Ectodermal cell (in vitro differentiated cells): ENCODE measurements around the gene ADCK2.
"Not testable (repeated sequence)": the region's sequence is repeated elsewhere in the genome, so short reads cannot be mapped to it uniquely, and the experiment has no call there.

ENCODE experiments used
- H3K27ac ChIP-seq: 2 replicates; pipeline ENCODE4 v1.7.0; 2013; ENCODE audit warnings: mild to moderate bottlenecking, low read depth, low read length; ENCODE audit not compliant: insufficient read depth, poor library complexity, severe bottlenecking
- H3K27me3 ChIP-seq: 2 replicates; pipeline ENCODE4 v1.7.0; 2013; ENCODE audit warnings: mild to moderate bottlenecking, low read length; ENCODE audit not compliant: insufficient read depth, control insufficient read depth, poor library complexity, severe bottlenecking
- H3K36me3 ChIP-seq: one replicate; pipeline ENCODE4 v1.7.0; 2013; ENCODE audit warnings: low read length; ENCODE audit not compliant: control insufficient read depth, insufficient read depth
- H3K4me1 ChIP-seq: one replicate; pipeline ENCODE4 v1.7.0; 2013; ENCODE audit warnings: low read length; ENCODE audit not compliant: control insufficient read depth, insufficient read depth
- H3K4me3 ChIP-seq: 2 replicates; pipeline ENCODE4 v1.7.0; 2013; ENCODE audit warnings: low read depth, low read length, control low read depth; ENCODE audit not compliant: insufficient read depth
- H3K9me3 ChIP-seq: 2 replicates; pipeline ENCODE4 v1.7.0; 2013; ENCODE audit warnings: mild to moderate bottlenecking, low read length, moderate library complexity; ENCODE audit not compliant: control insufficient read depth
- WGBS, 2 experiments: methylation state at CpG; one replicate each; pipeline ENCODE4 v1.1.7; 2013; ENCODE audit warnings: missing lambda C conversion rate in 2 of 2; 5-methylcytosine and 5-hydroxymethylcytosine counted together

Gene ADCK2

DNA sequence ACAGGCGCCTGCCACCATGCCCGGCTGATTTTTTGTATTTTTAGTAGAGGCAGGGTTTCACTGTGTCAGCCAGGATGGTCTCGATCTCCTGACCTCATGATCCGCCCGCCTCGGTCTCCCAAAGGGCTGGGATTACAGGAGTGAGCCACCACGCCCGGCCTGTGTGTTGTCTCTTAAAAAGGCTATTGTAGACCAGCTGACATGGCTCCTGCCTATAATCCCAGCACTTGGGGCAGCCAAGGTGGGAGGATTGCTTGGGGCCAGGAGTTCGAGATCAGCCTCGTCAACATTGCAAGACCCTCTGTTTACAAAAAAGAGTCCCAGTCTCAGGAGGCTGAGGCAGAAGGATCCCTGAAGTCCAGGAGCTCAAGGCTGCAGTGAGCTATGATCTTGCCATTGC, 21.1 kb downstream of the ADCK2 start:
- not testable (repeated sequence) for H3K9me3 ChIP-seq, H3K4me3 ChIP-seq, H3K36me3 ChIP-seq, H3K27ac ChIP-seq, H3K27me3 ChIP-seq
- H3K4me1 ChIP-seq, result peaks cover 15% of the 10 kb centered on the region
- WGBS, 2 experiments, result 94% methylated on average over 10 of the region's 10 CpGs

DNA sequence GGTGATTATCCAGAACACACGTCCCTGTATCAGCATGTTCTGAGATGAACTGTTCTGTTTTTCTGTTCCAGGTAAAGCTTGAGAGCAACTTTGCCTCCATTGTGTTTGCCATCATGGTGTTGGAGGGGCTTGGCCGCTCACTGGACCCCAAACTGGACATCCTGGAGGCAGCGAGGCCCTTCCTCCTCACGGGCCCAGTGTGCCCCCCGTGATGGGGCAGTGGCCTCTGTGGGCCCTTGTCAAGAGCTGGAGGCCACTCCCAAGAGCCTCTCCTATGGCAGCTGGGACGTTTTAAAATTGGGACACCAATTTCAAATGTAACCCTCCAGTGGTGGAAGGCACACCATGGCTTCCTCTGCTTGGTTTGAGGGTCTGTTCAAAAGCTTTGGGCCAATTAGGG, 21.8 kb downstream of the ADCK2 start:
- Histone ChIP-seq H3K27ac (no peak overlapping the region), H3K4me1 (peaks cover 15% of the 10 kb centered on the region), H3K36me3 (no peaks in the 10 kb centered on the region), H3K9me3 (no peaks in the 10 kb centered on the region), H3K27me3 (no peaks in the 10 kb centered on the region), H3K4me3 (no peak overlapping the region)
- 91 to 92% methylated on average over 6 of the region's 6 CpGs for WGBS, 2 experiments

DNA sequence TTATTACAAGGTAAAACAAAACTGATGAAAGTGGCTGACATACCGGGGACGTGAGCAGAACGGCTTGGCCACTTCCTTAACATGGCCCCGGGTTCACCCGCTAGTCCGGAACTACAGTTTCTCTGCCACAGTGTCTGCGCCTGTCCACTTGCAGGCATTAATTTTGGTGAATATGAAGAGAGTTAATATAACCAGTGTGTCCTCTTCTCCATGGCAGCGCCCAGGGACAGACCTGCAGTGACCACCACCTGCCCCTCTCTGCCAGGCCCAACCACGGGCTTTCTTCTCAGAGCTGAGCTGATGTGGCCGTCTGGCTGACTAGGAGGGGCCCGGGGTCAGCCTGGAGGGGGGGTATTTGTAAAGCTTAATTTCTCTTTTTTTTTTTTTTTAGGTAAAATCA, 22.6 kb downstream of the ADCK2 start:
- Histone ChIP-seq H3K36me3 (no peaks in the 10 kb centered on the region), H3K9me3 (no peaks in the 10 kb centered on the region), H3K27me3 (no peaks in the 10 kb centered on the region), H3K4me1 (peaks cover 15% of the 10 kb centered on the region), H3K4me3 (no peak overlapping the region), H3K27ac (no peak overlapping the region)
- WGBS, 2 experiments, result 94 to 97% methylated on average over 9 to 11 of the region's 11 CpGs

GRCh38 chr7:140696024-140696679, 23.4 kb downstream of the ADCK2 start:
- no peaks in the 10 kb centered on the region for H3K9me3 ChIP-seq
- 39 to 40% methylated on average over 23 of the region's 23 CpGs for WGBS, 2 experiments
- no peaks in the 10 kb centered on the region for H3K27me3 ChIP-seq
- H3K4me3 ChIP-seq, result peak overlapping the region; percentile 84
- H3K36me3 ChIP-seq, result no peaks in the 10 kb centered on the region
- peaks cover 15% of the 10 kb centered on the region for H3K4me1 ChIP-seq
- peak overlapping the region; percentile 75 for H3K27ac ChIP-seq

GRCh38 chr7:140696680-140697446, 24.1 kb downstream of the ADCK2 start, which contains the start of gene NDUFB2:
Gene NDUFB2, plus strand, starts transcription at chr7:140696708. Its CDS starts 37 bp downstream, at chr7:140696745.
- 0 to 1% methylated on average over 82 of the region's 82 CpGs for WGBS, 2 experiments
- Histone ChIP-seq H3K4me3 (peak within 1 kb of the TSS; percentile 84), H3K9me3 (no peaks in the 10 kb centered on the region)

DNA sequence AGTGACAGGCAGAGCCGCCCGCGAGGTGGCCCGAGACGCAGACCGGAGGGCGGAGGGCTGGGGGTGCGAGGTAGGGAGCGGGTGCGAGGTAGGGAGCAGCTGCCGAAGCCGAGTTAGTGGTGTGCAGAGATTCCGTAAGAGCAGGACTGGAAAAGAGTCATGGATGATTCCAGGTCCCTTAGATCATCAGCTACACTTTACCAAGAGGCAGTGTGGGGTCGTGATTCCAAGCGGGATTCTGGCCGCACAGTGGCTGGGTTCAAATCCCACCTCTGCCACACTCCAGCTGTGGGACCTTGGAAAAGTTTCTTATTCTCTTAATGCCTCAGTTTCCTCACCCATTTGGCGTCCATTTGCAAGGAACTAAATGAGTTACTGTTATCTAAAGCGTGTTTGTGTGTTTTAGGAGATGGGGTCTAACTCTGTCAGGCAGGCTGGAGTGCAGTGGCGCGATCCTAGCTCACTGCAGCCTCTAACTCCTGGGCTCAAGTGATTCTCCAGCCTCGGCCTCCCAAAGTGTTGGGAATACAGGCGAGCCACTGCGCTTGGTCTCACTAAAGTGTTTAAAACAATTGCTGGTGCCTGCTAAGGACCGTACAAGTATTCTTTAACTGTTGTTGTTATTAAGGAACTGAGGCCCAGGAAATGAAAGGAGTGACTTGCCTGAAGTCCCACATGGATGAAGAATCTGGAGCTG, 24.9 kb downstream of the ADCK2 start:
- H3K27me3 ChIP-seq, result no peaks in the 10 kb centered on the region
- H3K27ac ChIP-seq, result peak overlapping the region; percentile 1
- WGBS, 2 experiments, result 32 to 33% methylated on average over 24 of the region's 24 CpGs
- no peaks in the 10 kb centered on the region for H3K36me3 ChIP-seq
- peaks cover 15% of the 10 kb centered on the region for H3K4me1 ChIP-seq
- H3K4me3 ChIP-seq, result peak overlapping the region; percentile 84
- no peaks in the 10 kb centered on the region for H3K9me3 ChIP-seq

More at GRCh38 chr7:140696680-140697446, 24.1 kb downstream of the ADCK2 start, which contains the start of gene NDUFB2:
- Histone ChIP-seq H3K4me1 (peaks cover 15% of the 10 kb centered on the region), H3K27me3 (no peaks in the 10 kb centered on the region), H3K27ac (peak within 1 kb of the TSS; percentile 75), H3K36me3 (no peaks in the 10 kb centered on the region)

DNA sequence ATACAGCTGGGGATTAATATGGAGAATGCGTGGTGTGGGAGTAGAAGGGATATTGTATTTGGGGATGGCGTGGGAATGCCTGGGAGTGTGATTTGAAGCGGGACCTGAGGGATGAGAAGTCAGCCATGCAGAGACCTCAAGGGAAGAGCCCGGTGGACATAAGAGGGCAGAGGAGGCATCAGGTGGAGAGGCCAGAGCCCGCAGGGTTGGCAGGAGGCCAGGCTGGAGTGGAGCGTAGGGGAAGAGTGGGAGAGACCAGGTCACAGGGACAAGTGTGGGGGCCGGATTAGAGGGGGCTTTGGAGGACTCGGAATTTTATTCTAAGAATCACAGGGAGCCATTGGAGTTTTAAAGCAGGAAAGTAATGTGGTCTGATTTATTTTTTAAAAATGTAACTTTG, 25.7 kb downstream of the ADCK2 start:
- Histone ChIP-seq H3K4me1 (peaks cover 15% of the 10 kb centered on the region), H3K27me3 (no peaks in the 10 kb centered on the region), H3K36me3 (no peaks in the 10 kb centered on the region), H3K9me3 (no peaks in the 10 kb centered on the region), H3K27ac (no peak overlapping the region), H3K4me3 (no peak overlapping the region)
- WGBS, 2 experiments, result 94 to 96% methylated on average over 8 of the region's 8 CpGs

DNA sequence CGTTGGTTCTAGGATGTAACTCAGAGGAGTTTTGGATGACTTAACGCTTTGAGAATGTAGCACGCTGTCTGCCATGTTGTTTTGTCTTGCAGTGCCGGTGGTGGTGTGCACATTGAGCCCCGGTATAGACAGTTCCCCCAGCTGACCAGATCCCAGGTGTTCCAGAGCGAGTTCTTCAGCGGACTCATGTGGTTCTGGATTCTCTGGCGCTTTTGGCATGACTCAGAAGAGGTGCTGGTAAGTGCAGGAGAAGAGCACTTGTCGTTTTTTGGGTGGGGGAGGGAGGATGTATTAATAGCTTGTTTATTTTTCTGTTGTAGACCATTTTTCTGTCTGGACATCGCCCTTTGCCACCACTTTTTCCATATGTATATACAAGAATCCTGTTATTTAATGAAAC, 30.0 kb downstream of the ADCK2 start:
- H3K4me1 ChIP-seq, result peaks cover 4% of the 10 kb centered on the region
- H3K9me3 ChIP-seq, result no peaks in the 10 kb centered on the region
- H3K27ac ChIP-seq, result no peak overlapping the region
- no peaks in the 10 kb centered on the region for H3K27me3 ChIP-seq
- H3K36me3 ChIP-seq, result no peaks in the 10 kb centered on the region
- H3K4me3 ChIP-seq, result no peak overlapping the region
- 93 to 96% methylated on average over 9 of the region's 10 CpGs for WGBS, 2 experiments

DNA sequence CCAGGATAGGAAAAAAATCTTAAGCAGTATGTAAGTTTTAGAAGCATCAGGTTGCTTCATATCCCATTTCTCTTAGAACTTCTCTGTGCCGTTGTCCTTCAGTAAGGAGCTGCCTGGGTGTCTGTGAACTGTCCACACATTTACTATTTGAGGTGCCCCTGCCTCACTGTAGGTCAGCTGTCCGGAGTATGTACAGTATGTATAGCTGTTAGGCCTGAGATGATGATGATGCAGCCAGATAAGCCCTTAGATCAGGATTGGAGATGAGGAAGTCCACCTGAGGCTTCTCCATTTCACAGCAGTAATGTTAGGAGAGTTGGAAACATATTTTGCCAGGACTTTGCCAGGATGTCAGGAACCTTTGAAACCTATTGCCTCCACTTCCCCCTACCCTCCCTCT, 31.5 kb downstream of the ADCK2 start:
- H3K9me3 ChIP-seq, result no peaks in the 10 kb centered on the region
- no peak overlapping the region for H3K27ac ChIP-seq
- no peaks in the 10 kb centered on the region for H3K4me1 ChIP-seq
- 86 to 95% methylated on average over 2 of the region's 2 CpGs for WGBS, 2 experiments
- H3K27me3 ChIP-seq, result no peaks in the 10 kb centered on the region
- peaks cover 5% of the 10 kb centered on the region for H3K36me3 ChIP-seq
- H3K4me3 ChIP-seq, result no peak overlapping the region

- no peaks in the 10 kb centered on the region for H3K4me1 ChIP-seq
- WGBS, 2 experiments, result 95 to 97% methylated on average over 4 to 5 of the region's 5 CpGs
- peaks cover 5% of the 10 kb centered on the region for H3K36me3 ChIP-seq
These were observed 34.4 kb downstream of the ADCK2 start for GRCh38 chr7:140707132-140707531.

More at GRCh38 chr7:140707132-140707531, 34.4 kb downstream of the ADCK2 start:
- H3K27ac ChIP-seq, result no peak overlapping the region
- no peaks in the 10 kb centered on the region for H3K27me3 ChIP-seq
- no peaks in the 10 kb centered on the region for H3K9me3 ChIP-seq
- H3K4me3 ChIP-seq, result no peak overlapping the region
